Measurements from ENCODE around the gene DCAF12L1.

GRCh38 chrX:126575911-126576310 lies 23.3 kb upstream of the DCAF12L1 start:
- no peak for TF ChIP-seq CTCF (IDR thresholded peaks at IDR 0.05; ENCODE audit: insufficient read depth, low read depth, low read length)
- no peak for TF ChIP-seq EZH2 (IDR thresholded peaks at IDR 0.05; ENCODE audit: insufficient read depth, low read length)

All from astrocyte (in vitro differentiated cells and primary cell).